Heart left ventricle (tissue), 16 donors: ENCODE results near the gene JMY. TPM values are rescaled to one million over a fixed set of nuclear protein-coding genes. Genes with fewer than 3 reads are reported as not detected.

Source experiments
- ATAC-seq, 4 donors: fragments of 200-7000 bp; cut with Tn5 transposase; one replicate each; pipeline ENCODE4 v1.9.1; 2020 to 2022; ENCODE audit warnings: moderate library complexity in 4 of 4, mild to moderate bottlenecking in 3 of 4, moderate number of reproducible peaks in 1 of 4
- DNase-seq, 5 donors: peaks; one replicate each; pipeline ENCODE4 v3.0.0-alpha.2; 2020
- H3K27ac ChIP-seq, 12 donors: fragments of 200-600 bp; sonication (generic) in 4 of 12; one replicate each; pipeline versions ENCODE4 v1.5.0 to v1.8.0; 2016 to 2022; ENCODE audit warnings: mild to moderate bottlenecking in 2 of 12
- H3K27me3 ChIP-seq, 9 donors: fragments of 200-600 bp; sonication (generic) in 2 of 9; one replicate each; pipeline versions ENCODE4 v1.5.1 to v1.8.0; 2016 to 2022; ENCODE audit warnings: mild to moderate bottlenecking in 3 of 9
- H3K36me3 ChIP-seq, 9 donors: fragments of 200-600 bp; sonication (generic) in 2 of 9; one replicate each; pipeline versions ENCODE4 v1.5.0 to v1.8.0; 2018 to 2022; ENCODE audit warnings: mild to moderate bottlenecking in 2 of 9
- H3K4me1 ChIP-seq, 12 donors: fragments of 200-600 bp; sonication (generic) in 4 of 12; one replicate each; pipeline versions ENCODE4 v1.5.0 to v1.8.0; 2016 to 2022; ENCODE audit warnings: mild to moderate bottlenecking in 3 of 12
- H3K4me3 ChIP-seq, 12 donors: fragments of 200-600 bp; sonication (generic) in 4 of 12; one replicate each; pipeline versions ENCODE4 v1.5.0 to v1.8.0; 2017 to 2022; ENCODE audit warnings: mild to moderate bottlenecking in 9 of 12, moderate library complexity in 4 of 12
- H3K9me3 ChIP-seq, 12 donors: fragments of 200-600 bp; sonication (generic) in 4 of 12; one replicate each; pipeline versions ENCODE4 v1.5.0 to v1.8.0; 2016 to 2022; ENCODE audit warnings: mild to moderate bottlenecking in 1 of 12
- CTCF ChIP-seq, 12 donors: fragments of 200-600 bp; sonication (generic) in 4 of 12; IDR thresholded peaks; one replicate each; pipeline versions ENCODE4 v1.5.0 to v1.8.0; 2018 to 2022; ENCODE audit warnings: antibody characterized with exemption in 12 of 12, mild to moderate bottlenecking in 5 of 12
- POLR2A ChIP-seq, 2 donors: fragments of 450-650 bp; IDR thresholded peaks; one replicate each; pipeline ENCODE4 v1.6.1; 2017; ENCODE audit warnings: antibody characterized with exemption in 2 of 2, mild to moderate bottlenecking in 2 of 2, moderate library complexity in 2 of 2
- WGBS, 4 donors: extraction: QIAGEN DNeasy Blood & Tissue Kit in 2 of 4; methylation state at CpG; one replicate each; pipeline versions ENCODE4 v1.1.5 to v1.1.7; 2013 to 2018; 5-methylcytosine and 5-hydroxymethylcytosine counted together
- intact Hi-C, 10 donors: fragments of 100-400 bp; cut with DNase I; formaldehyde crosslinking; loops; one replicate each; pipeline versions ENCODE4 v1.11.1 to v1.14.2; 2022
- polyA plus RNA-seq, 2 donors: library from polyadenylated mRNA; stranded (reverse); fragments of 200-250 nt; gene quantifications; one replicate each; pipeline ENCODE4 v1.2.3, GENCODE V29; 2013
- total RNA-seq, 9 donors: library from RNA; depleted of rRNA in 2 of 9; stranded (reverse); fragments of >200 nt in 2 of 9; fragmentation: NEBNext Ultra II Directional in 3 of 9; extraction: Animal tissue kit (Norgen Biotek cat#: 25700) in 3 of 9; gene quantifications; one replicate each; pipeline versions ENCODE4 v1.1.0 to v1.2.4, GENCODE V29; 2016 to 2023
- donor health status: ischemic (EF 13 %, LVEDD 7.1; RV severe dilation, severe dysfunction).
- donor health status: healthy with polysubstance abuse.
- donor health status: DM: no; HTN: yes; CAD: no.
- donor health status: DM: no; HTN: no; CAD: no.
- donor health status: ischemic (EF 25% LVEDD 6.9; RV normal size, moderate dysfunction).
- donor health status: ischemic (EF 25% LVEDD 5.7; RV mildly dilated, moderate dysfunction).
- donor health status: healthy.
- donor health status: DM: yes; HTN: yes; CAD: no.
- donor health status: ischemic (EF 35%, LVEDD 5.7; RV mildly dilated, moderate dysfunction).
- donor health status: nonischemic (EF 11% LVEDD 7.7; RV severe dilation, severe dysfunction).
- donor health status: DM: yes; HTN: yes; CAD: no.
- donor health status: PGD.
- donor health status: ischemic (EF 29% LVEDD 5.4; RV normal size, mild dysfunction).
- donor health status: nonischemic (EF 23%, LVEDD 6.1; RV moderate dilation, normal function).

JMY gene
- total and polyA plus RNA-seq, 11 donors, result 3.0 to 16.9 (median 11.3) TPM

GRCh38 chr5:79349047-79349446 lies 113.1 kb downstream of the JMY start:
- no peak for TF ChIP-seq CTCF (IDR thresholded peaks at IDR 0.05)
- Histone ChIP-seq H3K4me1 (no peaks in the 10 kb centered on the region), H3K27ac (no peak overlapping the region), H3K36me3 (no peaks in the 10 kb centered on the region), H3K9me3 (no peaks in the 10 kb centered on the region), H3K4me3 (no peak overlapping the region), H3K27me3 (no peaks in the 10 kb centered on the region)
- 84 to 94% (median 91%) methylated on average over 10 of the region's 10 CpGs for WGBS, 4 donors
- ATAC-seq, result no peak
- intact Hi-C loops, result no loop called here
- no peak for DNase-seq

- intact Hi-C loops, result no loop called here
- no peak for ATAC-seq
- TF ChIP-seq CTCF (IDR thresholded peaks at IDR 0.05) (no peak), POLR2A (IDR thresholded peaks at IDR 0.05) (no peak)
These were observed 114.0 kb downstream of the JMY start for GRCh38 chr5:79349881-79350280.

GRCh38 chr5:79357398-79357797 lies 121.5 kb downstream of the JMY start:
- WGBS, 4 donors, result 2 to 12% (median 7%) methylated on average over 1 of the region's 1 CpG
- Histone ChIP-seq H3K4me3 (no peak overlapping the region), H3K27me3 (no peaks in the 10 kb centered on the region), H3K36me3 (no peaks in the 10 kb centered on the region), H3K9me3 (no peaks in the 10 kb centered on the region), H3K4me1 (no peaks in the 10 kb centered on the region), H3K27ac (no peak overlapping the region)
- intact Hi-C loops, result no loop called here
- DNase-seq, result no peak
- TF ChIP-seq CTCF (IDR thresholded peaks at IDR 0.05) (no peak), POLR2A (IDR thresholded peaks at IDR 0.05) (no peak)
- no peak for ATAC-seq

More at GRCh38 chr5:79349881-79350280, 114.0 kb downstream of the JMY start:
- 81 to 88% (median 87%) methylated on average over 2 of the region's 2 CpGs for WGBS, 4 donors
- Histone ChIP-seq H3K4me3 (no peak overlapping the region), H3K9me3 (no peaks in the 10 kb centered on the region), H3K27ac (no peak overlapping the region), H3K36me3 (no peaks in the 10 kb centered on the region), H3K4me1 (no peaks in the 10 kb centered on the region), H3K27me3 (no peaks in the 10 kb centered on the region)
- no peak for DNase-seq

Other genes starting within 250 kb of the JMY start
- 1 to 10 TPM; 1.3 to 3.2 (median 2.7) TPM for gene DMGDH, start 166.5 kb upstream of the JMY start, total RNA-seq
- gene DMGDH, start 166.5 kb upstream of the JMY start, polyA plus RNA-seq, result under 1 TPM; 0.25 to 0.53 TPM
- 10 to 100 TPM in 2 of 9 donors, 1 to 10 TPM in 7; 3.3 to 11.3 (median 7.1) TPM for gene BHMT2, start 166.4 kb upstream of the JMY start, total RNA-seq
- gene BHMT2, start 166.4 kb upstream of the JMY start, polyA plus RNA-seq, result 1 to 10 TPM; 1.5 to 4.7 TPM
- not detected for gene BHMT, start 124.3 kb upstream of the JMY start, total RNA-seq
- gene BHMT, start 124.3 kb upstream of the JMY start, polyA plus RNA-seq, result not detected